Bronchial epithelial cell (primary cell): ENCODE results near the gene MRTFA. TPM values are rescaled to one million over a fixed set of nuclear protein-coding genes. Genes with fewer than 3 reads are reported as not detected.
"Not testable (repeated sequence)": the region's sequence is repeated elsewhere in the genome, so short reads cannot be mapped to it uniquely, and the experiment has no call there.

Experiments used
- DNase-seq: peaks from one replicate; pipeline ENCODE4 v3.0.0-alpha.2; 2010; ENCODE audit warnings: low read depth
- FAIRE-seq: peaks from 2 replicates; lab custom pipeline; 2011; peaks lifted over from hg19 to GRCh38; lab: Jason Lieb, UNC
- H3K27me3 ChIP-seq: 2 replicates; pipeline ENCODE4 v1.5.1; 2011; ENCODE audit warnings: low read length; ENCODE audit not compliant: control insufficient read depth, insufficient read depth
- H3K36me3 ChIP-seq: 2 replicates; pipeline ENCODE4 v1.5.1; 2011; ENCODE audit warnings: low read length; ENCODE audit not compliant: control insufficient read depth, insufficient read depth
- H3K4me3 ChIP-seq: 2 replicates; pipeline ENCODE4 v1.5.1; 2011; ENCODE audit warnings: mild to moderate bottlenecking, low read depth, low read length, control low read depth
- CTCF ChIP-seq: IDR thresholded peaks from 2 replicates; pipeline ENCODE4 v1.5.1; 2011; ENCODE audit warnings: mild to moderate bottlenecking, moderate library complexity, low read length, control low read depth, inconsistent platforms; ENCODE audit not compliant: insufficient read depth, severe bottlenecking
- total RNA-seq: library from RNA; depleted of rRNA; stranded (reverse); fragments of >200 nt; gene quantifications from 2 replicates; pipeline ENCODE4 v1.2.1, GENCODE V29; 2014

MRTFA gene
- total RNA-seq, 1 donor from 2014 or later = 25.3 TPM

- TF ChIP-seq CTCF = no peak
- DNase-seq (no peak), FAIRE-seq (no peak)
- no peaks in the 10 kb centered on the region for H3K27me3 ChIP-seq
- no peaks in the 10 kb centered on the region for H3K36me3 ChIP-seq
- H3K4me3 ChIP-seq = no peak overlapping the region
Measured at GRCh38 chr22:40631925-40632324, 4.6 kb downstream of the MRTFA start.

DNA sequence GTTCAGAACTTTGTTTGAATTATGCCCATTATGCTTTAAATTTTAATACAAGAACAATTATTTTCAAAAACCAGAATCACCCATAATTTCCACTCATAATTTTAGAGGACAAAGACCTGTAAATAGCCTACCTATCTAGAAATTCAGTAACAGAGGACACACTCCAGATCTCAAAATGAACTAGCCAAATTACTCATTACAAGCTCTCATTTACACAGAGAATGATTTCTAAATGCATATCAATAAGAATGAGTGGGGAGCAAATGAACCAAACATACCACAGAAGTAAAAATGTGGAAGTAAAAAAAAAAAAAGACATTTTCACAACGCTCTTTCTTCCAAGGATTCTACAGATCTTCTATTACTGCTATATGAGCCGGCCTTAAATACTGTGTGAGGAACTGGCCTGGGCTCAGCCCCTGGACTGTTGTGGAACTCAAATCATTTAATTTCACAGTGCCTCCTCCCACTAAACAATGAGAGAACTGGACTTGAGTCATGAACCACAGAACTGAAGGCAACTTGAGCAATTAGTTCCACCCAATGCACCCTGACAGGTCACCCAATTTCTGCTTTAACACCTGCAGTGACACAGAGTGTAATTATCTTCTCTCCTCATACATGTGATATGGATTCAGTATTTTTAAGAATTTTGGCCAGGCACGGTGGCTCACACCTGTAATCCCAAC is 8.0 kb downstream of the MRTFA start:
- TF ChIP-seq CTCF = no peak
- Histone ChIP-seq H3K36me3 (no peaks in the 10 kb centered on the region), H3K4me3 (no peak overlapping the region), H3K27me3 (no peaks in the 10 kb centered on the region)
- DNase-seq (peak; percentile 81), FAIRE-seq (no peak)

DNA sequence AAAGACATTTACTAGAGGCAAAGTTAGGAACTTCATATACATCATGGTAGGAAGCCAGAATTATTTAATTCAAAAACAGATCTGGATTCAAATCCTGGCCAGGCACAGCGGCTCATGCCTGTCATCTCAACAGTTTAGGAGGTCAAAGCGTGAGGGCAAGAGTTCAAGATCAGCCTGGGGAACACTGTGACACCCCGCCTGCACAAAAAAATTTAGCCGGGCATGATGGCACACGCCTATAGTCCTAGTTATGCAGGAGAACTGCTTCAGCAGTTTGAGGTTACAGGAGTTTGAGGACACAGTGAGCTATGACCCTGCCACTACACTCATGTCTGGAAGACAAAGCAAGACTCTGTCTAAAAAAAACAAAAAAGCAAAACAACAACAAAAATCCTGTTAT is 8.9 kb downstream of the MRTFA start:
- DNase-seq = peak; percentile 57
- Histone ChIP-seq H3K4me3 (no peak overlapping the region), H3K27me3 (no peaks in the 10 kb centered on the region), H3K36me3 (no peaks in the 10 kb centered on the region)
- TF ChIP-seq CTCF = no peak
- FAIRE-seq = no peak

GRCh38 chr22:40626851-40627250 is 9.7 kb downstream of the MRTFA start:
- no peak for TF ChIP-seq CTCF
- no peaks in the 10 kb centered on the region for H3K36me3 ChIP-seq
- H3K27me3 ChIP-seq = no peaks in the 10 kb centered on the region
- FAIRE-seq = no peak
- H3K4me3 ChIP-seq = no peak overlapping the region
- no peak for DNase-seq

DNA sequence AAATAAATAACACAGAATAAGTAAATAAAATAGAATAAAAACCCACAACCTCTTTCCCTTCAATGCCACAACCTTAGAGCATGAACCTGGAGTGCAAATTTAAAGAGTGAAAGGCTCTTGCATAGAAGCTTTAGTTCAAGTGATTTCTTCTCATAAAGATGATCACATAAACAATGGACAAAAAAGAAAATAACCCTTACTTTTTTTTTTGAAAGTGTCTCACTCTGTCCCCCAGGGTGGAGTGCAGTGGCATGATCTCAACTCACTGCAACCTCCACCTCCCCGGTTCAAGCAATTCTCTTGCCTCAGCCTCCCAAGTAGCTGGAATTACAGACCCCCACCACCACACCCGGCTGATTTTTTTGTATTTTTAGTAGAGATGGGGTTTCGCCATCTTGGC is 10.7 kb downstream of the MRTFA start:
- DNase-seq, FAIRE-seq, H3K4me3 ChIP-seq, H3K27me3 ChIP-seq, H3K36me3 ChIP-seq: not testable (repeated sequence)

DNA sequence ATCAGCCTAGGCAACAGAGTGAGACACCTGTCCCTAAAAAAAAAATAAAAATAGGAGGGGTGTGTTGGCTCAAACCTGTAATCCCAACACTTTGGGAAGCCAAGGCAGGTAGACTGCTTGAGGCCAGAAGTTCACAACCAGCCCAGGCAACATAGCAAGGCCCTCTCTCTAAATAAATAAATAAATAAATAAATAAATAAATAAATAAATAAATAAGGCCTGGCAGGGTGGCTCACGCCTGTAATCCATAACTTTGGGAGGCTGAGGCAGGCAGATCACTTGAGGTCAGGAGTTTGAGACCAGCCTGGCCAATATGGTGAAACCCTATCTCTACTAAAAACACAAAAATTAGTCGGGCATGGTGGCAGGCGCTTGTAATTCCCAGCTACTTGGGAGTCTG is 11.2 kb downstream of the MRTFA start:
- H3K36me3 ChIP-seq, DNase-seq, FAIRE-seq: not testable (repeated sequence)

DNA sequence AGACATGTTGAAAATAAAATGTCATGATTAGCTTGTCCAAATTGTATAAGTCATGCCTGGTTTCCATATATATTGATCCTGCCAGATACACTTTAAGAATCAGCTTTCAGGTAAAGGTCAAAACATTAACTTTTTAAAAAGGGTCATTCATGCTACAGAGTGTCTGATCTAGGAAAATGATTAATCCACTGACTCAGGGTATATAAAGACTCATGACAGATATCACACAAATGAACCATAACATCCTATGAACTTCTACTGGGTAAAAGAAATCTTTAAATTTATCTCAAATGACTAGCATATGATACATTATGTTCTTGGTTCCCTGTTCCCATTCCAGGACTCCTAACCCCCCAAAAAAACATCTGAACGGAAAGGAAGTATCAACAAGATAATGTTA is 11.7 kb downstream of the MRTFA start:
- FAIRE-seq (no peak), DNase-seq (peak; percentile 45)
- no peaks in the 10 kb centered on the region for H3K27me3 ChIP-seq
- H3K4me3 ChIP-seq = no peak overlapping the region
- H3K36me3 ChIP-seq = no peaks in the 10 kb centered on the region
- no peak for TF ChIP-seq CTCF

More for the DNA sequence above, 11.2 kb downstream of the MRTFA start:
- H3K4me3 ChIP-seq, H3K27me3 ChIP-seq: not testable (repeated sequence)
